GM12872 (cell line): Measurements from ENCODE around the gene DAZAP2.

Experiments used
- CTCF ChIP-seq: IDR thresholded peaks from 3 replicates; pipeline ENCODE4 v1.5.1; 2011; ENCODE audit warnings: low read depth, mild to moderate bottlenecking, low read length, moderate library complexity; ENCODE audit not compliant: insufficient read depth

DAZAP2 gene

GRCh38 chr12:51264297-51264696 is 25.7 kb downstream of the DAZAP2 start:
- TF ChIP-seq CTCF = no peak

DNA sequence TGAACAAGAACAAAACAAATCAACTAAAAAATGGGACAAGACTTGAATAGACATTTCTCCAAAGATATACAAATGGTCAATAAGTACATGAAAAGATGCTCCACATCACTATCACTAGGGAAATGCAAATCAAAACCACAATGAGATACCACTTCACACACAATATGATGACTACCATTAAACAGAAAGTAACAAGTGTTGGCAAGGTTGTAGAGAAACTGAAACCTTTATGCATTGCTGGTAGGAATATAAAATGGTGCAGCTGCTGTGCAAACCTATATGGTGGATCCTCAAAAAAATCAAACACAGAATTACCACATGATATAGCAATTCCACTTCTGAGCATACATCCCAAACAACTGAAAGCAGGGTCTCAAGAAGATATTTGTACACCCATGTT is 26.4 kb downstream of the DAZAP2 start:
- TF ChIP-seq CTCF = no peak

- peak; percentile 55 for TF ChIP-seq CTCF
Measured at GRCh38 chr12:51269174-51270066, 30.8 kb downstream of the DAZAP2 start.

GRCh38 chr12:51270067-51270950 is 31.7 kb downstream of the DAZAP2 start, which contains the start of gene SMAGP:
SMAGP (minus strand) TSS chr12:51270415; CDS start chr12:51269278, 1,137 bp downstream.
- no peak; the same call in 2 of the 3 replicates for TF ChIP-seq CTCF

- no peak for TF ChIP-seq CTCF
Measured at GRCh38 chr12:51270951-51271518, 32.4 kb downstream of the DAZAP2 start.

GRCh38 chr12:51275088-51275487 is 36.5 kb downstream of the DAZAP2 start:
- TF ChIP-seq CTCF = no peak

DNA sequence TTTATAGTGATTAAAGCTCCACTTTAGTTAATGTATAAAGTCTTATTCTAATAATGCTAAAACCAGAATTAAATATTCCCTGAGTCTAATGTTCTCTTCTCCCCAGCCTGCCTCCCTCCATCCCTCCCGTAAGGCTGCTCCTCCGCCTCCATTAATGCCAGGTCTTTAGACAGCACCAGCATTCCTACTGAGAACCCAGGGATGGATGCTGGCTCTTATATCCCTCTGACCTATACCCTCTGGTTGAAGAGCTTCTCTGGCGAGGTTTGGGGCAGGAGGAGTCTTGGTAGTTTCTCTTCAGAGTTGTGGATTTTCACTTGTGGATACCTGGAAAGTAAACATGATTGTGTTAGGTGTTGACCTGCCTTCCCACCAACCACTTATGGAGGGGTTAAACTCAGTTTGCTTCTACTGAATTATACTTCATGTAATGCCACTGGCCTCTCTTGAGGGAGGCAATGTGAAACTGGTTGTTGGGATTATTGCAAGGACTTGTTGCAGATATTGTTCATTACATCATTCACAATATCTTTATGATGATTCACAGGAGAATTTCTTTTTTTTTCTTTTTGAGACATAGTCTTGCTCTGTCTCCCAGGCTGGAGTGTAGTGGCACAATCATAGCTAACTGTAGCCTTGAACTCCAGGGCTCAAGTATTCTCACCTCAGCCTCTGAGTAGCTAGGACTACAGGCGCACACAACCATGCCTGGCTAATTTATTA is 42.7 kb downstream of the DAZAP2 start:
- TF ChIP-seq CTCF = no peak
